ENCODE measurements around the gene SYNE2.
"Not testable (repeated sequence)": the region's sequence is repeated elsewhere in the genome, so short reads cannot be mapped to it uniquely, and the experiment has no call there.

Gene SYNE2

GRCh38 chr14:64126548-64126947 is 273.7 kb downstream of the SYNE2 start:
- no peak for DNase-seq (ENCODE audit: low spot score)

GRCh38 chr14:64137657-64138290 is 285.0 kb downstream of the SYNE2 start:
- DNase-seq (ENCODE audit: low spot score), result no peak

- DNase-seq (ENCODE audit: low spot score), result no peak
Observed at GRCh38 chr14:64147126-64147790, 294.5 kb downstream of the SYNE2 start.

- no peak for DNase-seq (ENCODE audit: low spot score)
Observed at GRCh38 chr14:64149921-64150320, 297.1 kb downstream of the SYNE2 start.

GRCh38 chr14:64158608-64159007 is 305.8 kb downstream of the SYNE2 start:
- no peak for DNase-seq (ENCODE audit: low spot score)

- no peak for DNase-seq (ENCODE audit: low spot score)
Observed at GRCh38 chr14:64159588-64159987, 306.8 kb downstream of the SYNE2 start.

GRCh38 chr14:64170181-64170580 is 317.4 kb downstream of the SYNE2 start:
- DNase-seq (ENCODE audit: low spot score), result no peak

- no peak for DNase-seq (ENCODE audit: low spot score)
Observed at GRCh38 chr14:64174922-64175782, 322.3 kb downstream of the SYNE2 start.

GRCh38 chr14:64176330-64176729 is 323.5 kb downstream of the SYNE2 start:
- no peak for DNase-seq (ENCODE audit: low spot score)

GRCh38 chr14:64178814-64179213 is 326.0 kb downstream of the SYNE2 start:
- no peak for DNase-seq (ENCODE audit: low spot score)

GRCh38 chr14:64182908-64183307 is 330.1 kb downstream of the SYNE2 start:
- not testable (repeated sequence) for DNase-seq (ENCODE audit: low spot score)

- no peak for DNase-seq (ENCODE audit: low spot score)
Observed at GRCh38 chr14:64184103-64184729, 331.4 kb downstream of the SYNE2 start.

GRCh38 chr14:64185184-64185583 is 332.4 kb downstream of the SYNE2 start:
- no peak for DNase-seq (ENCODE audit: low spot score)

GRCh38 chr14:64186231-64187129 is 333.7 kb downstream of the SYNE2 start:
- no peak for DNase-seq (ENCODE audit: low spot score)

- DNase-seq (ENCODE audit: low spot score), result no peak
Observed at GRCh38 chr14:64187331-64187730, 334.5 kb downstream of the SYNE2 start.

GRCh38 chr14:64190974-64191502 is 338.2 kb downstream of the SYNE2 start:
- DNase-seq (ENCODE audit: low spot score), result no peak

GRCh38 chr14:64191756-64192155 is 339.0 kb downstream of the SYNE2 start:
- peak; percentile 58 for DNase-seq (ENCODE audit: low spot score)

- DNase-seq (ENCODE audit: low spot score), result no peak
Observed at GRCh38 chr14:64193821-64194220, 341.0 kb downstream of the SYNE2 start.

- DNase-seq (ENCODE audit: low spot score), result no peak
Observed at GRCh38 chr14:64194404-64194803, 341.6 kb downstream of the SYNE2 start.

GRCh38 chr14:64195199-64195598 is 342.4 kb downstream of the SYNE2 start:
- no peak for DNase-seq (ENCODE audit: low spot score)

- DNase-seq (ENCODE audit: low spot score), result no peak
Observed at GRCh38 chr14:64196056-64196455, 343.3 kb downstream of the SYNE2 start.

Data from AG08395 (cell line).